Endothelial cell of umbilical vein (primary cell): Measurements from ENCODE around the gene STX1A.

ENCODE experiments used
- EZH2 ChIP-seq: IDR thresholded peaks from 2 replicates; pipeline ENCODE4 v1.6.1; 2012; ENCODE audit warnings: borderline replicate concordance, low read depth, mild to moderate bottlenecking, moderate library complexity, low read length, inconsistent platforms; ENCODE audit not compliant: severe bottlenecking
- GATA2 ChIP-seq: IDR thresholded peaks from 2 replicates; pipeline ENCODE4 v1.7.0; 2011; ENCODE audit warnings: low read depth, mild to moderate bottlenecking, moderate library complexity, mixed read lengths, low read length; ENCODE audit not compliant: insufficient read length, insufficient read depth
- POLR2A ChIP-seq: IDR thresholded peaks from 2 replicates; pipeline ENCODE4 v1.6.1; 2012; ENCODE audit warnings: low read depth, mild to moderate bottlenecking, control low read depth, low read length
- POLR2AphosphoS5 ChIP-seq: IDR thresholded peaks from 2 replicates; pipeline ENCODE4 v1.6.1; 2012; ENCODE audit warnings: low read depth, mild to moderate bottlenecking, control low read depth, low read length, moderate library complexity; ENCODE audit not compliant: insufficient read depth
- TF ChIP-seq, protein P1 (sequence below), 2 donors: IDR thresholded peaks; 1 replicate in 1 of 2; 2 replicates in 1 of 2; pipeline ENCODE4 v1.5.1; 2011; ENCODE audit warnings: low read length in 2 of 2, mild to moderate bottlenecking in 2 of 2, moderate library complexity in 2 of 2, control low read depth in 1 of 2, inconsistent platforms in 1 of 2, low read depth in 1 of 2; ENCODE audit not compliant: insufficient read depth in 1 of 2; ENCODE audit errors: extremely low read depth in 1 of 2
- TF ChIP-seq, protein P2 (sequence below): IDR thresholded peaks from 2 replicates; pipeline ENCODE4 v1.6.1; 2011; ENCODE audit not compliant: insufficient read depth, insufficient read length

DNA sequence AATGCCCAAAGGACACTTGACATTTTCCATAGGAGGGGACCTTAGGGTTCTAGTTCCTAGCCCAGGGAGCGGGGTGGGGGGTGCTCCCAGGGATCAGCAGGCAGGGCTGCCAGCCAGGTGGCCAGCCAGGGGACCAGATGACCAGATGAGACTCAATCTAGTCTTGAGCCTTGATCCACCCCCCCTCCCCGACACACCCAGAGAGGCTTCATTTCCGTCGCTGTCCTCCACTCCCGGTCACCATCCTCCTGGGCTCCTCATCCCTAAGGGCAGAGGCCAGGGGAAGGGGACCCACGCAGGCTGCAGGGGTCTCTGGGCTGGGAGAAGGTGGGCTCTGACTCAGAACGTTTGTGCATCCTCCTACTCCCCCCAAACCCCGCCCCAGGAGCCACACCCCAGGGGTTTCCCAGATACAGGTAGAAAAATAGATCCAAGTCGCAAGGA lies 1.0 kb downstream of the STX1A start:
- TF ChIP-seq GATA2 (no peak), POLR2AphosphoS5 (no peak), POLR2A (no peak), EZH2 (no peak)
- TF ChIP-seq, protein P1, sequence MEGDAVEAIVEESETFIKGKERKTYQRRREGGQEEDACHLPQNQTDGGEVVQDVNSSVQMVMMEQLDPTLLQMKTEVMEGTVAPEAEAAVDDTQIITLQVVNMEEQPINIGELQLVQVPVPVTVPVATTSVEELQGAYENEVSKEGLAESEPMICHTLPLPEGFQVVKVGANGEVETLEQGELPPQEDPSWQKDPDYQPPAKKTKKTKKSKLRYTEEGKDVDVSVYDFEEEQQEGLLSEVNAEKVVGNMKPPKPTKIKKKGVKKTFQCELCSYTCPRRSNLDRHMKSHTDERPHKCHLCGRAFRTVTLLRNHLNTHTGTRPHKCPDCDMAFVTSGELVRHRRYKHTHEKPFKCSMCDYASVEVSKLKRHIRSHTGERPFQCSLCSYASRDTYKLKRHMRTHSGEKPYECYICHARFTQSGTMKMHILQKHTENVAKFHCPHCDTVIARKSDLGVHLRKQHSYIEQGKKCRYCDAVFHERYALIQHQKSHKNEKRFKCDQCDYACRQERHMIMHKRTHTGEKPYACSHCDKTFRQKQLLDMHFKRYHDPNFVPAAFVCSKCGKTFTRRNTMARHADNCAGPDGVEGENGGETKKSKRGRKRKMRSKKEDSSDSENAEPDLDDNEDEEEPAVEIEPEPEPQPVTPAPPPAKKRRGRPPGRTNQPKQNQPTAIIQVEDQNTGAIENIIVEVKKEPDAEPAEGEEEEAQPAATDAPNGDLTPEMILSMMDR (IDR thresholded peaks at IDR 0.05; ENCODE audit: extremely low read depth in 1 of 2, insufficient read depth in 1 of 2, low read depth in 1 of 2, low read length in 2 of 2): no peak
- TF ChIP-seq, protein P2, sequence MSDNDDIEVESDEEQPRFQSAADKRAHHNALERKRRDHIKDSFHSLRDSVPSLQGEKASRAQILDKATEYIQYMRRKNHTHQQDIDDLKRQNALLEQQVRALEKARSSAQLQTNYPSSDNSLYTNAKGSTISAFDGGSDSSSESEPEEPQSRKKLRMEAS: no peak
